BLaER1 (cell line): Measurements from ENCODE around the gene JAZF1.

ENCODE experiments used
- H3K27ac ChIP-seq: shearing (Covaris generic); formaldehyde crosslinking; 2 replicates; pipeline ENCODE4 v1.8.1; 2022
- H3K27me3 ChIP-seq: shearing (Covaris generic); formaldehyde crosslinking; 2 replicates; pipeline ENCODE4 v1.8.1; 2022
- H3K36me3 ChIP-seq: shearing (Covaris generic); formaldehyde crosslinking; 2 replicates; pipeline ENCODE4 v1.8.1; 2022
- H3K4me1 ChIP-seq: shearing (Covaris generic); formaldehyde crosslinking; 2 replicates; pipeline ENCODE4 v1.8.1; 2022
- H3K4me2 ChIP-seq: shearing (Covaris generic); formaldehyde crosslinking; 2 replicates; pipeline ENCODE4 v1.8.1; 2022
- H3K4me3 ChIP-seq: shearing (Covaris generic); formaldehyde crosslinking; 2 replicates; pipeline ENCODE4 v1.8.1; 2022
- H3K9ac ChIP-seq: shearing (Covaris generic); formaldehyde crosslinking; 2 replicates; pipeline ENCODE4 v1.8.1; 2022
- H3K9me3 ChIP-seq: shearing (Covaris generic); formaldehyde crosslinking; 2 replicates; pipeline ENCODE4 v1.8.1; 2022
- H4K20me1 ChIP-seq: shearing (Covaris generic); formaldehyde crosslinking; 2 replicates; pipeline ENCODE4 v1.8.1; 2022
- Cebpa-rat ChIP-seq: shearing (Covaris generic); IDR thresholded peaks from 2 replicates; pipeline ENCODE4 v1.8.1; 2022

JAZF1 gene

DNA sequence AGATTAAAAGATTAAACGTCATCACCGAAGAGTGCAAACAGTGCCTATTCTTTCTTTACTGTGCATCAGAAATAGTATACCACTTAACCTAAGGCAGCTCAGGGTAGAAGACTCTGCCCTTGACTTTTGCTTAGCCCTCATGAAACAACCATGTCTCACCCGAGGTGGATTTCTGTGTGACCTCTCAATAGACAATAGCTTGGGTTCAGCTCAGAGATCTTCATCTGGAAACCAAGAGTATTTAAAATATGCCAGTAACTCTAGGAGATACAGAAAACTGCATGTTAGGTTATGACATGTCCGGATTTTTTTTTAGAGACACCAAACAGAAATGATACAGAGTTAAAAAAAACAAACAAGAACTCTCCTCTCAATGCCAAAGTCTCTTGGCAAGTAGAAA is 75.8 kb downstream of the JAZF1 start:
- Histone ChIP-seq H3K27me3 (no peaks in the 10 kb centered on the region), H3K9ac (no peak overlapping the region), H3K9me3 (no peaks in the 10 kb centered on the region), H3K4me3 (no peak overlapping the region), H3K4me2 (no peak overlapping the region), H3K27ac (no peak overlapping the region), H3K4me1 (no peaks in the 10 kb centered on the region), H3K36me3 (no peaks in the 10 kb centered on the region), H4K20me1 (no peaks in the 10 kb centered on the region; the same call in 1 of the 2 replicates)
- no peak for TF ChIP-seq Cebpa-rat

DNA sequence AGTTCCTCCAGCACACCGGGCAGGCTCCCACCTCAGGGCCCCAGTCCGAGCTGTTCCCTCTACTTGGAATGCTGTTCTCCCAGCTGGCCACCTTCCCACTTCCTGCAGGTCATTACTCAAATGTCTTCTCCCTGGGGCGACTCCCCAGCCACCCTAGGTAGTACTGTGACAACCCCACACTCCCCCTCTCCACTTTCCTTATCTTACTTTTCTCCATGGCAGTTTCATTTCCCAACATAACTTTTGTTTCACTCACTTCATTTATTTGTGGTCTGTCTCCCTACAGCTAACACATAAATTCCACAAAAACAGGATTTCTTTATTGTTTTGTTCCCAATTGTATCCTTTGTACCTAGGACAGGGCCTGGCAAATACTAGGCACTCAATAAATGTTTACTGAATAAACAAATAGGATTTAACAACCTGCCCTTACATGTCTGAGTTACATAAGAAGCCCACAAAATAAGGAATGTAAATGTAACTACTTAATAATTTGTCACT is 76.5 kb downstream of the JAZF1 start:
- TF ChIP-seq Cebpa-rat: no peak
- no peak overlapping the region for H3K4me3 ChIP-seq
- no peaks in the 10 kb centered on the region; the same call in 1 of the 2 replicates for H4K20me1 ChIP-seq
- no peaks in the 10 kb centered on the region for H3K4me1 ChIP-seq
- H3K9me3 ChIP-seq: no peaks in the 10 kb centered on the region
- H3K4me2 ChIP-seq: no peak overlapping the region
- no peaks in the 10 kb centered on the region for H3K36me3 ChIP-seq
- no peak overlapping the region for H3K27ac ChIP-seq
- no peak overlapping the region for H3K9ac ChIP-seq
- H3K27me3 ChIP-seq: no peaks in the 10 kb centered on the region

DNA sequence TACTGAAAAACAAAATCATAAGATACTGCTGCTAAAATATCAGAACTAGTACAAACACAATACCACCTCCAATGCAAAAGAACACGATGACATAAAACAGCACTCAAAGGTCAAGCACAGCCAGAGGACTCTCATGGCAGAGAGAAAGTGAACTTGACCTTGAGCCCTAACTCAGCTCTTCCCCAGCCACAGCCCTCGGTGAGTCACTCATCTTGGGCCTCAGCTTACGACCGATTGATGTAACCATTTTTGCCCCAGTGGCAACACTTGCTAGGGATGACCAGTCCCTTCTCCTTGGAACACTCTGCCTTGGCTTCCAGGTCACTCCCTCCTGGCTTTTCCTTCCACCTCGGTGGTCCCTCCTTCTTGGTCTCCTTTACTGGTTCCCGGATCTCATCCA is 77.8 kb downstream of the JAZF1 start:
- Histone ChIP-seq H3K27me3 (no peaks in the 10 kb centered on the region), H3K4me1 (no peaks in the 10 kb centered on the region), H3K4me2 (no peak overlapping the region), H3K4me3 (no peak overlapping the region), H3K9me3 (no peaks in the 10 kb centered on the region), H4K20me1 (peaks cover 4% of the 10 kb centered on the region; the same call in 1 of the 2 replicates), H3K36me3 (no peaks in the 10 kb centered on the region), H3K27ac (no peak overlapping the region), H3K9ac (no peak overlapping the region)
- TF ChIP-seq Cebpa-rat: no peak

DNA sequence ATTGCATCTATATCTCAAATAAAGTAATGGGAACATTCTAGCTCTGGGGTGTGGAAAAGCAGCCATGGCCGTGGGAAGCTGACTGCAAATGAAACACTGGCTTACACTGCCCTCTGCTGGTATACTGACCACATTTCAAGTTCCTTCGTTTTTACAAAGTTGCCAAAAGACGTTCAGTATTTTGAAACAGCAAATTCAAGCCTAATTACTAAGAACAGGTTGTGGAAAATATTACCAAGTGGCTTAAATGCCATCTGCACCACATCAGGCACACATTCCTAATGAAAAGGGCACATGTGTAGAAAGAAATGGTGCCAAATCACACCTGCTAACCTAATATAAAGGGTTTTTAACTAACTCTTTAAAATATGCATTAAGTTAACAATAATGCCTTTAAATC is 83.9 kb downstream of the JAZF1 start:
- TF ChIP-seq Cebpa-rat: no peak
- Histone ChIP-seq H3K4me3 (no peak overlapping the region), H3K4me1 (no peaks in the 10 kb centered on the region), H3K9ac (no peak overlapping the region), H3K27ac (no peak overlapping the region), H3K9me3 (no peaks in the 10 kb centered on the region), H3K27me3 (no peaks in the 10 kb centered on the region), H3K36me3 (no peaks in the 10 kb centered on the region), H3K4me2 (no peak overlapping the region), H4K20me1 (peaks cover 27% of the 10 kb centered on the region; the same call in 1 of the 2 replicates)

DNA sequence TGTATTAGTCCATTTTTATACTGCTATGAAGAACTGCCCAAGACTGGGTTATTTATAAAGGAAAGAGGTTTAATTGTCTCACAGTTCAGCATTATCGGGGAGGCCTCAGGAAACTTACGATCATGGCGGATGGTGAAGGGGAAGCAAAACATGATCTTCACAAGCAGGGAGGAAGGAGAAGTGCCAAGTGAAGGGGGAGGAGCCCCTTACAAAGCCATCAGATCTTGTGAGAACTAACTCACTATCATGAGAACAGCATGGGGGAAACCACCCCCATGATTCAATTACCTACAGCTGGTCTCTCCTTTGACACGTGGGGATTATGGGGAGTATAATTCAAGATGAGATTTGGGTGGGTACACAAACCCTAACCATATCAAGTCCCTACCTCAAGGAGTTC is 85.4 kb downstream of the JAZF1 start:
- Histone ChIP-seq H3K4me1 (no peaks in the 10 kb centered on the region), H3K4me3 (no peak overlapping the region), H3K4me2 (no peak overlapping the region), H3K9me3 (no peaks in the 10 kb centered on the region), H3K27me3 (no peaks in the 10 kb centered on the region), H3K9ac (no peak overlapping the region), H3K36me3 (no peaks in the 10 kb centered on the region), H4K20me1 (peaks cover 27% of the 10 kb centered on the region; the same call in 1 of the 2 replicates), H3K27ac (no peak overlapping the region)
- TF ChIP-seq Cebpa-rat: no peak

DNA sequence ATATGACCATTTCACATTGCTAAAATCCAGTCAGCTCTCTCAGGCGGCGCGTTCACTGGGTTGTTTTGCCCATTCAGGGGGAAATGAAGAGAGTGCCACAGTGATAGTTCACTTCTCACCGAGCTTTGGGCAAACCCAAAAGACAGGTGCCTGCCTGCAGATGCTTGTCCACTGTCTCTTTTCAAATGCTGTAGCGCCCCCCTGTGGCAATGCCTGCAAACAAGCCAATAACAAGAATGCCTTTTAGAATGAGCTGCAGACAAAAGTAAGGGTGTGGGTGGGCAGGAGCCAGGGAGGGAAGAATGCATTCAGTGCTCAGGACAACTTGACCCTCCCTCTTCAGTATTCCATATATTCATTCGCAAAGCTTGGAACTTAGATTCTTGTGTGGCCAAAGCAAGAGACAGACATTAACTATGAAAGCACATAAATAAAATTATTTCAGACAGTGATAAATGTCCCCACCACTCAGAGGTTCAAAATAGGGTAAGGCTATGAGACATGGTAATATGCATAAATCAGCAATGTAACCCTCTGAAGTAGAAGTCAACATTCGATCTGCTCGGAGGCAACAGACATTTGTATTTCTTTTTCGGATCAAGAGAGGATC is 86.9 kb downstream of the JAZF1 start:
- H3K4me3 ChIP-seq: no peak overlapping the region
- no peak overlapping the region for H3K27ac ChIP-seq
- H3K9ac ChIP-seq: no peak overlapping the region
- H3K4me2 ChIP-seq: no peak overlapping the region
- no peaks in the 10 kb centered on the region for H3K9me3 ChIP-seq
- H3K4me1 ChIP-seq: peaks cover 8% of the 10 kb centered on the region
- H4K20me1 ChIP-seq: peaks cover 27% of the 10 kb centered on the region; the same call in 1 of the 2 replicates
- no peaks in the 10 kb centered on the region for H3K36me3 ChIP-seq
- TF ChIP-seq Cebpa-rat: no peak
- no peaks in the 10 kb centered on the region for H3K27me3 ChIP-seq

DNA sequence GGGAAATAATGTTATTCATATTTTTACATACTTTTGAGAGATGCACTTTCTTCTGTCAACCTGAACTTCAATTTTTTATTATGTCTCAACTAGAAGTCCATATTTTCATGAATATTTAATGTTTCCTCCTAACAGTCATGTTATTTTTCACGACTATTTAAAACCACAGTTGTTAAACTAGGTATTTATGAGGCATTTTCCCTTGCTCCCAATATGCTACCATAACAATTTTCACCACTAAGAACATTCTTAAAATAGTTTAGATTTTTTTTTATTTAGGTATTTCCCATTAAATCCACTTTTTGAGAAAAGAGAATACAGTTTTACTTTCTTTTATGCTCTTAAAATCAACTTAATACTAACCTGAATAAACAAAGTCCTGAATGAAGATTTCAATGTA is 89.4 kb downstream of the JAZF1 start:
- Histone ChIP-seq H3K36me3 (no peaks in the 10 kb centered on the region), H3K4me2 (no peak overlapping the region), H3K27me3 (no peaks in the 10 kb centered on the region), H3K4me1 (peaks cover 14% of the 10 kb centered on the region), H3K27ac (no peak overlapping the region), H3K4me3 (no peak overlapping the region), H3K9me3 (no peaks in the 10 kb centered on the region), H4K20me1 (peaks cover 13% of the 10 kb centered on the region; the same call in 1 of the 2 replicates), H3K9ac (no peak overlapping the region)
- TF ChIP-seq Cebpa-rat: no peak

DNA sequence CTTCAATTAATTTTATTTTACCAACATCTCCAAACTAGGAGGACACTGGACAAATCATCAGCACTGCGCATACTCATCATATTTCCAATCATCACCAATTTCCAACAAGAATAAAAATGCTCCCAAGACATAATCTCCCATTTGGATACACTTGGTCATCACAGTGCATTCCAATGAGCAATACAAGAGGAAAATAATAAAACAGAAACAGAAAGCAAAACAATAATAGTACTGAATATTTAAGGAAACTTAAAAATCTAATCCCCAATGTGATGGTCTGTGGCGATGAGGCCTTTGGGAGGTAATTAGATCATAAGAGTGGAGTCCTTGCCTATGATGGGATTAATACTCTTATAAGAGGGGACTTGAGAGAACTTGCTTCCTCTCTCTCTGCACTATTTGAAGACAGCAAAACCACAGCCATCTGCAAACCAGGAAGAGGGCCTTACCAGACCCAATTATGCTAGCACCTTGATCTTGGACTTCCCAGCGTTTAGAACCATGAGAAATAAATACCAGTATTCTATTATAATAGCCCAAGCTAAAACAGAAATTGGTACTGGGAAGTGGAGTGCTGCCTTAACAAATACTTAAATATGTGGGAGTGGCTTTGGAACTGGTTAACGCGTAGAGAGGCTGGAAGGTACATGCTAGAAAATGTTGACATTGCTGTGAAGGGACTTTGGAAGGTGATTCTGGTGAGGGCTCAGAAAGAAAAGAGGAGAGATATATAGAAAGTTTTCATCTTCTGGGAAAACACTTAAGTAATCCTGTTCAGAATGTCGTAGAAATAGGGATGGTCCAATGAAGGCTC is 91.5 kb downstream of the JAZF1 start:
- Histone ChIP-seq H3K9ac (no peak overlapping the region), H3K4me2 (peak overlapping the region; percentile 46), H3K4me3 (no peak overlapping the region), H3K27ac (no peak overlapping the region), H3K4me1 (peaks cover 14% of the 10 kb centered on the region), H4K20me1 (peaks cover 3% of the 10 kb centered on the region; the same call in 1 of the 2 replicates), H3K36me3 (no peaks in the 10 kb centered on the region), H3K9me3 (no peaks in the 10 kb centered on the region), H3K27me3 (no peaks in the 10 kb centered on the region)
- TF ChIP-seq Cebpa-rat: no peak

DNA sequence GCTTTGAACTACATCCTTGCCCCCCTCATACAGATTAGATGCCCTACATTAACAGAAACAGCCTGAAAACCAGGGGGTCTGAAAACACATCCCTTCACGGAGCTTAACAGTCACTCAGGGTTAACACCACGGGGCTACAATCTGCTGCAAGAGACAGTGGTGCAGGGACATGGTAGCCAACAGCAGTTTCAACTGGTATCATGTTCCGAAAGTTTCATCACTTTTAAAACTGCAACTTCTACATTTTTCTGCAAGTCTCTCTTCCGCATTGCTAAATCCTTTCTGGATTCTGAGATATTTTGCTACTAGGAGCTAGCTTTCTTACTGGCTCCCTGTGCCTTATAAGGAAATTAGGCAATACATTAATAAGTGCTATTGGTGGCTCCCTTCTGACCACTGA is 92.6 kb downstream of the JAZF1 start:
- Histone ChIP-seq H3K36me3 (no peaks in the 10 kb centered on the region), H3K4me3 (no peak overlapping the region), H3K4me2 (no peak overlapping the region), H3K4me1 (peaks cover 14% of the 10 kb centered on the region), H3K9me3 (no peaks in the 10 kb centered on the region), H4K20me1 (no peaks in the 10 kb centered on the region), H3K27me3 (no peaks in the 10 kb centered on the region), H3K27ac (no peak overlapping the region), H3K9ac (no peak overlapping the region)
- no peak for TF ChIP-seq Cebpa-rat

DNA sequence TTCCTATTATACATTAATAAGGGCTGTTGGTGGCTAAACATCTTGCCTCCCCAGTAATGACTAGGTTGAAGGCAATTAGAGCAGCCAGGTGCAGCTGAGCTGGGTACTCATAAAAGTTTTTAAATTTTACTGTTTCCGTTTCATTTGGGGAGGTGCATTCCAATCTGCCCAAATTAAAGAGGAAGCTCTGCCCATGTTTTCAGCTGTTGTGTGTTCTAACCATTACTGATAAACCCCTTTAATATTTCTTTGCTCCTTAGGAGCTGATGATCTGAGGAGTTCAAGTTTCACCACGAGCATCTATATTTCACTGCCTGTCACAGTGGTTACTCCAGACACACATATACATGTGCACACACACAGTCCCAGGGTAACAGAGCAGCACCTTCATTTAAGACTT is 94.4 kb downstream of the JAZF1 start:
- Histone ChIP-seq H3K27ac (no peak overlapping the region), H3K9ac (no peak overlapping the region), H3K9me3 (no peaks in the 10 kb centered on the region), H4K20me1 (no peaks in the 10 kb centered on the region), H3K4me2 (no peak overlapping the region), H3K4me1 (peaks cover 18% of the 10 kb centered on the region), H3K4me3 (no peak overlapping the region), H3K36me3 (no peaks in the 10 kb centered on the region), H3K27me3 (no peaks in the 10 kb centered on the region)
- TF ChIP-seq Cebpa-rat: no peak
